ENCODE data around the gene DYSF.

- TF ChIP-seq POLR2A (IDR thresholded peaks at IDR 0.05; ENCODE audit: low read length) (no peak), GATA1 (IDR thresholded peaks at IDR 0.05; ENCODE audit: low read depth, low read length) (no peak)
Observed at GRCh38 chr2:71610671-71611070, 157.3 kb downstream of the DYSF start.
